Hepatocyte (in vitro differentiated cells): ENCODE data around the gene TSSC4. TPM values are rescaled to one million over a fixed set of nuclear protein-coding genes. Genes with fewer than 3 reads are reported as not detected.
A peak's percentile ranks its signal among the peaks of the same experiment; 100 is the strongest.

ENCODE experiments used
- DNase-seq: peaks from one replicate; pipeline ENCODE4 v3.0.0-alpha.2; 2016; ENCODE audit warnings: low spot score
- H2AFZ ChIP-seq: fragments of 200-600 bp; sonication (generic); 2 replicates; pipeline ENCODE4 v1.6.0; 2016; ENCODE audit warnings: antibody characterized with exemption, mild to moderate bottlenecking
- H3K27ac ChIP-seq: fragments of 200-600 bp; sonication (generic); 2 replicates; pipeline ENCODE4 v1.5.1; 2016; ENCODE audit warnings: mild to moderate bottlenecking
- H3K27me3 ChIP-seq: fragments of 200-600 bp; sonication (generic); 2 replicates; pipeline ENCODE4 v1.6.1; 2016
- H3K36me3 ChIP-seq: fragments of 200-600 bp; sonication (generic); replicated peaks from 2 replicates; pipeline ENCODE4 v1.5.1; 2016; ENCODE audit warnings: low read depth; ENCODE audit not compliant: insufficient read depth
- H3K4me1 ChIP-seq: fragments of 200-600 bp; sonication (generic); 2 replicates; pipeline ENCODE4 v1.5.1; 2016; ENCODE audit warnings: mild to moderate bottlenecking, moderate library complexity; ENCODE audit not compliant: insufficient read depth
- H3K4me2 ChIP-seq: fragments of 200-600 bp; sonication (generic); 2 replicates; pipeline ENCODE4 v1.6.0; 2016
- H3K4me3 ChIP-seq: fragments of 200-600 bp; sonication (generic); 2 replicates; pipeline ENCODE4 v1.5.1; 2016; ENCODE audit warnings: mild to moderate bottlenecking
- H3K79me2 ChIP-seq: fragments of 200-600 bp; sonication (generic); 2 replicates; pipeline ENCODE4 v1.6.0; 2017; ENCODE audit warnings: mild to moderate bottlenecking
- H3K9me2 ChIP-seq: fragments of 200-600 bp; sonication (generic); replicated peaks from 2 replicates; pipeline ENCODE4 v1.6.0; 2017; ENCODE audit warnings: mild to moderate bottlenecking; ENCODE audit not compliant: insufficient read depth
- H3K9me3 ChIP-seq: fragments of 200-600 bp; sonication (generic); 2 replicates; pipeline ENCODE4 v1.5.1; 2016; ENCODE audit warnings: low read depth, mild to moderate bottlenecking
- H4K20me1 ChIP-seq: fragments of 200-600 bp; sonication (generic); 2 replicates; pipeline ENCODE4 v1.6.0; 2016; ENCODE audit warnings: mild to moderate bottlenecking; ENCODE audit not compliant: insufficient read depth, poor library complexity, severe bottlenecking
- CTCF ChIP-seq: fragments of 200-600 bp; sonication (generic); IDR thresholded peaks from 2 replicates; pipeline ENCODE4 v1.5.1; 2016; ENCODE audit warnings: antibody characterized with exemption, mild to moderate bottlenecking; ENCODE audit not compliant: poor library complexity
- EZH2 ChIP-seq: fragments of 200-600 bp; sonication (generic); IDR thresholded peaks from 2 replicates; pipeline ENCODE4 v1.6.1; 2016; ENCODE audit warnings: antibody characterized with exemption, mild to moderate bottlenecking, borderline replicate concordance
- EZH2phosphoT487 ChIP-seq: fragments of 200-600 bp; sonication (generic); IDR thresholded peaks from one replicate; pipeline ENCODE4 v1.6.1; 2018; ENCODE audit warnings: antibody characterized with exemption, mild to moderate bottlenecking, low read depth, moderate library complexity; ENCODE audit not compliant: unreplicated experiment, severe bottlenecking
- WGBS: methylation state at CpG from one replicate; pipeline ENCODE4 v1.1.6; 2016; ENCODE audit warnings: low lambda C conversion rate; ENCODE audit errors: missing lambda C conversion rate; 5-methylcytosine and 5-hydroxymethylcytosine counted together
- polyA plus RNA-seq: library from polyadenylated mRNA; unstranded; fragments of >200 nt; fragmentation: Nextera tagmentation; extraction: Ambion mirVana; gene quantifications from 2 replicates; pipeline ENCODE4 v1.2.1, GENCODE V29; 2016
- total RNA-seq: library from RNA; depleted of rRNA; stranded (reverse); fragments of >200 nt; gene quantifications from 2 replicates; pipeline ENCODE4 v1.2.3, GENCODE V29; 2014

Gene TSSC4
- total and polyA plus RNA-seq, 2 experiments from 2014 or later, result 33.8 to 68.5 TPM

- Histone ChIP-seq H3K79me2 (no peaks in the 10 kb centered on the region), H2AFZ (peak overlapping the region; percentile 34), H3K36me3 (no peaks in the 10 kb centered on the region), H3K4me1 (no peaks in the 10 kb centered on the region), H3K4me2 (no peak overlapping the region), H3K9me3 (no peaks in the 10 kb centered on the region), H3K4me3 (no peak overlapping the region), H3K27me3 (no peaks in the 10 kb centered on the region), H4K20me1 (no peaks in the 10 kb centered on the region), H3K9me2 (no peaks in the 10 kb centered on the region), H3K27ac (no peak overlapping the region)
- no peak for TF ChIP-seq EZH2phosphoT487
- TF ChIP-seq EZH2, result no peak
- TF ChIP-seq CTCF, result peak; percentile 83
- 65% methylated on average over 34 of the region's 36 CpGs for WGBS
- peak; percentile 88 for DNase-seq
Measured at GRCh38 chr11:2419638-2420501, 19.3 kb downstream of the TSSC4 start.

- H3K4me2 ChIP-seq, result no peak overlapping the region
- no peaks in the 10 kb centered on the region for H3K36me3 ChIP-seq
- no peaks in the 10 kb centered on the region for H3K9me3 ChIP-seq
- H3K4me1 ChIP-seq, result no peaks in the 10 kb centered on the region
- peak; percentile 90 for DNase-seq
- H3K27me3 ChIP-seq, result no peaks in the 10 kb centered on the region
- no peak overlapping the region for H3K4me3 ChIP-seq
- peak overlapping the region; percentile 16 for H2AFZ ChIP-seq
- H3K9me2 ChIP-seq, result no peaks in the 10 kb centered on the region
- no peaks in the 10 kb centered on the region for H3K79me2 ChIP-seq
- no peak for TF ChIP-seq EZH2phosphoT487
- peak; percentile 94 for TF ChIP-seq CTCF
- H3K27ac ChIP-seq, result no peak overlapping the region
- WGBS, result 37% methylated on average over 38 of the region's 44 CpGs
- H4K20me1 ChIP-seq, result no peaks in the 10 kb centered on the region
Measured at GRCh38 chr11:2420502-2421225, 20.1 kb downstream of the TSSC4 start.

- Histone ChIP-seq H3K27ac (no peak overlapping the region), H3K4me1 (no peaks in the 10 kb centered on the region), H3K36me3 (no peaks in the 10 kb centered on the region), H3K9me3 (no peaks in the 10 kb centered on the region), H3K4me3 (no peak overlapping the region), H4K20me1 (no peaks in the 10 kb centered on the region), H3K27me3 (no peaks in the 10 kb centered on the region), H3K4me2 (no peak overlapping the region), H3K9me2 (no peaks in the 10 kb centered on the region), H2AFZ (no peak overlapping the region), H3K79me2 (no peaks in the 10 kb centered on the region)
- DNase-seq, result no peak
- WGBS, result 90% methylated on average over 17 of the region's 19 CpGs
- TF ChIP-seq CTCF (no peak), EZH2phosphoT487 (no peak), EZH2 (no peak)
Measured at GRCh38 chr11:2421226-2421994, 20.9 kb downstream of the TSSC4 start.
